Hematopoietic multipotent progenitor cell treated with erythropoietin and hydrocortisone succinate and interleukin-3 and kit ligand, for 8 days (in vitro differentiated cells): ENCODE measurements around the gene PPP1R9B.

Experiments used
- DNase-seq: peaks from one replicate; pipeline ENCODE4 v3.0.0-alpha.2; 2015

The PPP1R9B gene

GRCh38 chr17:50139950-50140885 is 10.3 kb downstream of the PPP1R9B start:
- peak; percentile 81 for DNase-seq

GRCh38 chr17:50139185-50139783 is 11.2 kb downstream of the PPP1R9B start:
- no peak for DNase-seq

- no peak for DNase-seq
Measured at GRCh38 chr17:50137042-50137441, 13.4 kb downstream of the PPP1R9B start.

- DNase-seq, result no peak
Measured at GRCh38 chr17:50136096-50136687, 14.3 kb downstream of the PPP1R9B start.

GRCh38 chr17:50135316-50136095 is 15.0 kb downstream of the PPP1R9B start:
- no peak for DNase-seq

GRCh38 chr17:50134206-50135110 is 16.0 kb downstream of the PPP1R9B start:
- DNase-seq, result no peak

GRCh38 chr17:50133769-50134099 is 16.7 kb downstream of the PPP1R9B start:
- DNase-seq, result no peak

- DNase-seq, result no peak
Measured at GRCh38 chr17:50133028-50133768, 17.3 kb downstream of the PPP1R9B start.

- no peak for DNase-seq
Measured at GRCh38 chr17:50132104-50132794, 18.2 kb downstream of the PPP1R9B start.

GRCh38 chr17:50130559-50131305 is 19.7 kb downstream of the PPP1R9B start:
- no peak for DNase-seq

GRCh38 chr17:50129728-50130558 is 20.5 kb downstream of the PPP1R9B start, which contains the start of gene SAMD14:
Gene SAMD14, minus strand, starts transcription at chr17:50130160. Its CDS starts 5,201 bp downstream, at chr17:50124959.
- no peak for DNase-seq

GRCh38 chr17:50129353-50129727 is 21.1 kb downstream of the PPP1R9B start:
- no peak for DNase-seq

- DNase-seq, result no peak
Measured at GRCh38 chr17:50128441-50129352, 21.8 kb downstream of the PPP1R9B start.

- peak; percentile 55 for DNase-seq
Measured at GRCh38 chr17:50127697-50128361, 22.6 kb downstream of the PPP1R9B start.

- no peak for DNase-seq
Measured at GRCh38 chr17:50125420-50125997, 25.0 kb downstream of the PPP1R9B start.

GRCh38 chr17:50123649-50124349 is 26.7 kb downstream of the PPP1R9B start:
- no peak for DNase-seq
